Fibroblast of skin of back (primary cell): ENCODE measurements around the gene PCDHGA1.

ENCODE experiments used
- DNase-seq: peaks from one replicate; pipeline ENCODE4 v3.0.0-alpha.2; 2013

PCDHGA1 gene

GRCh38 chr5:141493500-141494422 lies 163.4 kb downstream of the PCDHGA1 start:
- peak; percentile 86 for DNase-seq

DNA sequence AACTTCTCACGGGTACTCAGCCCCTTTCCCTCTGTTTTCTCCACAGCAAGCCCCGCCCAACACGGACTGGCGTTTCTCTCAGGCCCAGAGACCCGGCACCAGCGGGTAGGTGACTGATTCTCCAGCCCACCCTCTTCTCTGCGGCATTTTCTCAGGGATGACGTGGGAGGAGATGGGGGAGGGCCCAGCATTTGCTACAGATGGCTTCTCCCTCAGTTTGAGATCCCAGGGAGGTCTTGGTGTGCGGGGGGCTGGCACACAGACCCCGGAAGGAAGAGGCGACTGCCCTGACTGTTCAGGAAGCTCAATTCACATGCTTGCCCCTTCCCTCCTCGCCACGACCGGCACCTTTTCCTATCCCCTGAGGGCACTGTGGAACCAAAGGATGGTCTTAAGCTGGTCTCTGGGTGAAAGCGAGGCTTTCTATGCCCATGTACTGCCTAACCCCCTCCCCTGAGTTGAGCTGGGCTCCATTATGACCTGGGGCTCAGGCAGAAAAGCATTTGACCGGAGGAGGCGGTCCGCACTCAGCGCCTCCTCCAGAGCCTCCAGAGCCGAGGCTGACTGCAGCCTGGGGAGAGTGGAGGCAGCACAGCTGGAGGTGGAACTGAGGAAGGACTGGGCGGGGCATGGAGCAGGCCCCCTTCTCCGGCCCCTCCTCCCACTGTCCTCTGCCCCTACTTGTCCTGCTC lies 164.6 kb downstream of the PCDHGA1 start:
- DNase-seq, result peak; percentile 68

- no peak for DNase-seq
These were observed 165.1 kb downstream of the PCDHGA1 start for GRCh38 chr5:141495453-141495811.

GRCh38 chr5:141496038-141496437 lies 165.7 kb downstream of the PCDHGA1 start:
- DNase-seq, result peak; percentile 91

- DNase-seq, result no peak
These were observed 171.4 kb downstream of the PCDHGA1 start for GRCh38 chr5:141501761-141502160.

GRCh38 chr5:141503681-141504080 lies 173.4 kb downstream of the PCDHGA1 start:
- DNase-seq, result no peak

DNA sequence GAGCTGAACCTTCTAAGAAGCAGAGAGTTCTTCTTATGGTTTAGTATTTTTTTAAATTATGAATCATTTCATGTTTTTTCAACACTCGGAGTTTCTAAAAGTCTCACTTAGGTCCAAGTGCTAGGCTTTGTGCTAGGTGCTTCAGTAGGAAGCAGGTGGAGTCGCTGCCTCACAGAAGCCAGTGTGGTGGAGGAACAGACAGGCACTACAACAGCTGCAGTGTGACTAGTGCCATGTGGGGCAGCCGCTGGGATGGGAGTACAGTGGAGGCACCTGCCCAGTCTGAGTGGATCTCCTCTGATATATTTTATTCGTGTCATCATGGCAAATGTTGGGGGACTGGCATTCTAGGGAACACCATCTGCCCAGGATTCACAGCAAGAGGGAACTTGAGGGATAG lies 173.9 kb downstream of the PCDHGA1 start:
- no peak for DNase-seq

GRCh38 chr5:141506381-141507155 lies 176.3 kb downstream of the PCDHGA1 start:
- DNase-seq, result no peak

DNA sequence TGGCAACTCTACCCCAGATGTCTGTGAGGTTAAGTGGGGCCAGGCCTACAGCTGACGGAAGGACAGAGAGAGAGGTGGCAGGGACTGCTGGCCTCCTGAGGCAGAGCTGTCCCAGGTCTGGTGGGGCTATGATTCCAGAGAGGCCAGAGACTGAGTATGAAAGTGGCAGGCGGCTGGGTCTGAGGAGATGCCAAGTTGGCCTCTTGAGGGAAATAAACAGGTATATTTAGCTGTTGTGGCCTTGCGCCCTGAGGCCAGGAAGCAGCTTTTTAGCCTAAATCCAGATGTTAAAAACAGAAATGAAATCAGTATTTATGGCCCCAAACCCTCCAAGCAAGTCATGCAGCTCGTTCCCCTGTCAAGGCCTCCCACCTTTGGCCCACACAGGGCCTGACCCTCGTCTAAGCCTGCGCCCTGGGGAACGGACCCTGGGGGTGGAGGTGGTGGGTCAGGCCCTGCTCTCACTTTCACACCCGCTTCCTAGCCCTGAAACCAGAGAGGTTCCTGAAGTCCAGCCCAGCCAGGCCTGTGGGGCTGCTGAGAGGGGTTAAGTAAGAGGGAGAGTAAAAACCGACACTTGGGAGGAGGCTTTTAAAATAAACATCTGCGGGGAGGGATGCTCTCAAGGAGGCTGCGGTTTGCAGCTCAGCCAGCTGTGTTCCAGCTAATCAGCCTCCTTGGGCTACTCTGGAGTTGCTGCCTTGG lies 177.2 kb downstream of the PCDHGA1 start:
- peak; percentile 84 for DNase-seq

DNA sequence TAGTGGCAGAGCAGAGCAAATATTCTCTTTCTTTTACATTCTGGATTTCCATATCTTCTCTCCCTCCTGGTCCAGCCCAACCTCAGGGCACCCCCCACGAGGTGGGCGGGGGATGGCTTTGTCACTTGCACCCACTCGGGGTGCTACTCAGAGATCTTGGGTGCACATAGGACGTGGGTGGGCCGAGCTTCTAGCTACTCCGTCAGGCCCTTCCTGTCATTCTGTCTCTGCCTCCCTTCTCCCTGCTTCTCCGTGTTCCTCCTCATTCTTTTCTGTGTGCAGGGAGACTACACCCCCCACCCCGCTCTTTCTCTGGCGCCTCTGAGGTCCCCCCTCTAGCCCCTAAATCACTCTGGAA lies 178.1 kb downstream of the PCDHGA1 start:
- no peak for DNase-seq

DNA sequence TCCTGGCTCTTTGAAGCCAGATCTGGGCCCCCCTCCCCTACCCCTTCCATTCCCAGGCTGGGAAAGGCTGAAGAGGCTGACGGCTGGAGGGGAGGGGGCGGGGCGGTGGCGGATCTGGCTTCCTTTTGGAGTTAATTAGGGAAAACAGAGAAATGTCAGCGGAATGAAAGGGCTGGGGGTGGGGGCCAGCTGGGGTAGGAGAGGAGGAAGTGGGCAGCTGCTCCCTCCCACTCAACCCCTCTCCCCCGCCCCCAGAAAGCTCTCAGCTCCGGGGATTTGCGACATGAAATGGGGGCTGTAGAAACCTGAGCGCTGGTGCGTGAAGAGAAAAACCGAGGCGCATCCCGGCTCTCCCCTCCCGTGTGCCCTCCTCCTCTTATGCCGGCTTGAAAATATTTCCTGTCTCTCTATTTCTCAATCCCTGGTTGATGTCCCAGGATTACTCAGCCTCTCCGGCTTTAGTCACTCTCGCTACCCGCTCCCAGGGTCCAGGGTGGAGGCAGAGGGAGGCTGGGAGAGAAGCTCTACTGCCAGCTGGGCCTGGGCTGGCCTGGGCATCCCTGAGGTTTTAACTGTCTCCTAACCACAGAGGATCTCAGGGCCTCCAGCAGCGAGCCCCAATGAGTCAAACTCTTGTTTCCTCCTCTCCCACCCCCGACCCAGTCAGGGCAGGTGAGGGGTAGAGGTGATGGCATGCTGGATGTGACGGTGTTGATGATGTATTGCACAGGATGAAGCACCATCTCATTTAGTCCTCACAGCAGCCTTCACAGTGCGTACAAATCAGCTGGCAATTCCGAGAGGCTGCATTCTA lies 178.7 kb downstream of the PCDHGA1 start:
- peak; percentile 98 for DNase-seq

DNA sequence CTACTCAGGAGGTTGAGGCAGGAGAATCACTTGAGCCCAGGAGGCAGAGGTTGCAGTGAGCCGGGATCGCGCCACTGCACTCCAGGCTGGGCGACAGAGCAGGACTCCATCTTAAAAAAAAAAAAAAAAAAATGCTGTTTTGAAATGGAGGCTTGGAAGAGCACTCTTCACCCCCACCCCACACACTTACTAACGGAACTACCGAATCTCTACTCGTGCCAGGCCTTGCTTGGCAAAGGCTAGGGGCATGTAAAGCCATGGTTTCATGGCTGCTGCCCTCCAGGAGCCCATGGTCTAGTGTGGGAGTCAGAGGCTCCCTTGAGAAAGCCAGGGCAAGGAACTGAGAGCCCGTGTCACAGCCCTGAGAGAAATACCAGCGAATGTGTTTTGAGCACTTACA lies 179.8 kb downstream of the PCDHGA1 start:
- DNase-seq, result no peak

- no peak for DNase-seq
These were observed 180.7 kb downstream of the PCDHGA1 start for GRCh38 chr5:141510850-141511601.

- DNase-seq, result no peak
These were observed 181.5 kb downstream of the PCDHGA1 start for GRCh38 chr5:141511771-141512325.

DNA sequence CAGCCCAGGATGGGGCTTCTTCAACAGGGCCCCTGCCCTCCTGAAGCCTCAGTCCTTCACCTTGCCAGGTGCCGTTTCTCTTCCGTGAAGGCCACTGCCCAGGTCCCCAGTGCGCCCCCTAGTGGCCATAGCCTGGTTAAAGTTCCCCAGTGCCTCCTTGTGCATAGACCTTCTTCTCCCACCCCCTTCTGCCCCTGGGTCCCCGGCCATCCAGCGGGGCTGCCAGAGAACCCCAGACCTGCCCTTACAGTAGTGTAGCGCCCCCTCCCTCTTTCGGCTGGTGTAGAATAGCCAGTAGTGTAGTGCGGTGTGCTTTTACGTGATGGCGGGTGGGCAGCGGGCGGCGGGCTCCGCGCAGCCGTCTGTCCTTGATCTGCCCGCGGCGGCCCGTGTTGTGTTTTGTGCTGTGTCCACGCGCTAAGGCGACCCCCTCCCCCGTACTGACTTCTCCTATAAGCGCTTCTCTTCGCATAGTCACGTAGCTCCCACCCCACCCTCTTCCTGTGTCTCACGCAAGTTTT lies 182.1 kb downstream of the PCDHGA1 start:
- peak; percentile 69 for DNase-seq

DNA sequence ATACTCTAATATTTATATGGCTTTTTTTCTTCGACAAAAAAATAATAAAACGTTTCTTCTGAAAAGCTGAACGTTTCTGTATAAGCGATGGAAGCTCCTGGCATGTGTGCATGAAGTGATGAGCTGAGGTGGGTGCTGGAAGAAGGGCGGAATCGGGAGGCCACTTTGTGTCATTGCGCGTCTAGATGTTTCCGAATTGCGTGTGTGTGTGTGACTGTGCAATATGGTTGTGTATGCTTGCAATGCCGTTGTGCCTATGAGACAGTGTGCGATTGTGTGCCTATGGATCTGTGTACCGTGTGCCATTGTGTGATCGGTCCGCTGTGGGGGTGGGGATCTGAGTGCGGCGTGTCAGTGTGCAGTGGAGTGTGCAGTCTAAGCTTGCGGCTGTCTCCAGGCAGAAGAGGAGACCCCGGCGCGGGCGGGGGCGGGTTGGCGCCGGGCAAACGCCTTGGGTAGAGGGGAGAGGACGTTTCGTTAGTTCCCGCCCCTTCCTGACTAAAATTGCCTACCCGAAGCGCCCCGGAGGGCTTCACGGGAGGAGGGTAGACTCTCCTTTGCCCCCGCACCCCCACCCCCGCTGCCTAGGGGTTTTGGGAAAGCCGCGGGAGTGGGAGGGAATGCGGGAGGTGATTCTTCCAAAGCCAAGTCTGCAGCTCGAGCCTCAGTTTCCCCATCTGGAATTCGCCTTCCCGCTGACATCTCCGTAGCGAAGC lies 182.8 kb downstream of the PCDHGA1 start:
- DNase-seq, result peak; percentile 66

DNA sequence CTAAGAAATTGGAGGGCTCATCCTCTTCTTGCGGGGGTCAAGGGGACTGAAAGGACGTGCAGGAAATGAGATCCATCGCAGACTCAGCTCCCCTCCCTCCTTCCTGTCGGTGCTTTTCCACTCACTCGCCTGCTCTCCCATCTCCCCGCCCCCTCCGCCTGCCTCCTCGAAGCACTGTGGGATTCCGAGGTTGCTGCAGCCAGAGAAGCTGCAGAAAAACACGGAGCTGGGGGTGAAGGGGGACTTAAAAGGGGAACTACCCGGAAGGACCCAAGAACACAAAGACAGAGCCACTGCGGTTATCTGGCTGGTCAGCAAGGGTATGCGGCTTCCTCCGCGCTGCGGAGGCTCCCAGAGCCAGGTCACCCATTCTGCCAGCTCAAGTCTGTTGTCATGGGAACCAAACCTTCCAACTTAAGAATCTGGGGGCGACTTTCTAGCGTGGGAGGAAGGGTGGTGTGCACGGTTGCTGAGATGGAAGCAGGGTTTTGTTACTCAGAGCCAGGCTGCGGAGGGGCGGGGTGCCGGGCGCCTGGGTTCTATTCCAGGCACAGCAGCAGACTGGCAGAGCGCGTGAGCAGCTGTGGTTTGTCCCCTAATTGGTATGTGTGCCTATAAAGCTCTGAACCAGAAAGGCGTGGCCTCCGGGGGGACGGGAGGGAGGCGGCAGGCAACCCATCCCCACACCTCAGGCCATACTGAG lies 183.5 kb downstream of the PCDHGA1 start:
- DNase-seq, result peak; percentile 90

- peak; percentile 71 for DNase-seq
These were observed 184.2 kb downstream of the PCDHGA1 start for GRCh38 chr5:141514330-141515133.
